HUES48 (cell line): Measurements from ENCODE around the gene SPTAN1.

Experiments
- H3K27ac ChIP-seq: one replicate; pipeline ENCODE4 v1.7.0; 2013; ENCODE audit warnings: low read depth, low read length, inconsistent platforms
- H3K27me3 ChIP-seq: 2 replicates; pipeline ENCODE4 v1.6.1; 2013; ENCODE audit warnings: mild to moderate bottlenecking, low read length; ENCODE audit not compliant: control insufficient read depth, insufficient read depth
- H3K36me3 ChIP-seq: 2 replicates; pipeline ENCODE4 v1.6.1; 2013; ENCODE audit warnings: low read length; ENCODE audit not compliant: control insufficient read depth, insufficient read depth
- H3K4me1 ChIP-seq: 2 replicates; pipeline ENCODE4 v1.6.1; 2013; ENCODE audit warnings: mild to moderate bottlenecking, low read length; ENCODE audit not compliant: control insufficient read depth, insufficient read depth
- H3K4me3 ChIP-seq: 2 replicates; pipeline ENCODE4 v1.5.1; 2013; ENCODE audit warnings: mild to moderate bottlenecking, low read depth, low read length
- H3K9ac ChIP-seq: 2 replicates; pipeline ENCODE4 v1.6.1; 2013; ENCODE audit warnings: mild to moderate bottlenecking, low read depth, low read length, moderate library complexity
- H3K9me3 ChIP-seq: 2 replicates; pipeline ENCODE4 v1.6.1; 2013; ENCODE audit warnings: low read length; ENCODE audit not compliant: control insufficient read depth, insufficient read depth

Gene SPTAN1

GRCh38 chr9:128677794-128678193 lies 125.4 kb downstream of the SPTAN1 start:
- no peaks in the 10 kb centered on the region for H3K9me3 ChIP-seq
- H3K36me3 ChIP-seq = no peaks in the 10 kb centered on the region
- H3K4me3 ChIP-seq = no peak overlapping the region
- H3K4me1 ChIP-seq = no peaks in the 10 kb centered on the region
- no peak overlapping the region for H3K9ac ChIP-seq
- no peak overlapping the region for H3K27ac ChIP-seq
- H3K27me3 ChIP-seq = no peaks in the 10 kb centered on the region
